ENCODE data around the gene MCC. TPM values are rescaled to one million over a fixed set of nuclear protein-coding genes. Genes with fewer than 3 reads are reported as not detected.
A peak's percentile ranks its signal among the peaks of the same experiment; 100 is the strongest.
"Not testable (repeated sequence)": the region's sequence is repeated elsewhere in the genome, so short reads cannot be mapped to it uniquely, and the experiment has no call there.

Gene MCC
- polyA plus RNA-seq, 4 donors, result 26.8 to 36.7 (median 33.1) TPM

GRCh38 chr5:113493446-113493845 is 5.2 kb upstream of the MCC start:
- no peak for DNase-seq (ENCODE audit: low read depth in 4 of 4, low spot score in 3 of 4)

GRCh38 chr5:113491022-113491421 is 2.8 kb upstream of the MCC start:
- no peak for DNase-seq (ENCODE audit: low read depth in 4 of 4, low spot score in 3 of 4)

- no peak for DNase-seq (ENCODE audit: low read depth in 4 of 4, low spot score in 3 of 4)
These were observed 2.1 kb upstream of the MCC start for GRCh38 chr5:113490317-113490716.

- no peak for DNase-seq (ENCODE audit: low read depth in 4 of 4, low spot score in 3 of 4)
These were observed 1.0 kb upstream of the MCC start for GRCh38 chr5:113489299-113489698.

- DNase-seq (ENCODE audit: low read depth in 4 of 4, low spot score in 3 of 4), result peak in 1 of 4 donors; percentile 5
These were observed 462 bp upstream of the MCC start for GRCh38 chr5:113488645-113489184.

- peak; percentile 5 to 25 (median 16) for DNase-seq (ENCODE audit: low read depth in 4 of 4, low spot score in 3 of 4)
These were observed 855 bp downstream of the MCC start for GRCh38 chr5:113487416-113487780.

- DNase-seq (ENCODE audit: low read depth in 4 of 4, low spot score in 3 of 4), result no peak
These were observed 8.0 kb downstream of the MCC start for GRCh38 chr5:113480243-113480642.

- no peak for DNase-seq (ENCODE audit: low read depth in 4 of 4, low spot score in 3 of 4)
These were observed 9.6 kb downstream of the MCC start for GRCh38 chr5:113478691-113479090.

- no peak for DNase-seq (ENCODE audit: low read depth in 4 of 4, low spot score in 3 of 4)
These were observed 14.0 kb downstream of the MCC start for GRCh38 chr5:113474100-113474728.

GRCh38 chr5:113463032-113463431 is 25.2 kb downstream of the MCC start:
- DNase-seq (ENCODE audit: low read depth in 4 of 4, low spot score in 3 of 4), result no peak

GRCh38 chr5:113457106-113457505 is 31.1 kb downstream of the MCC start:
- not testable (repeated sequence) for DNase-seq (ENCODE audit: low read depth in 4 of 4, low spot score in 3 of 4)

- no peak for DNase-seq (ENCODE audit: low read depth in 4 of 4, low spot score in 3 of 4)
These were observed 35.3 kb downstream of the MCC start for GRCh38 chr5:113452941-113453340.

- no peak for DNase-seq (ENCODE audit: low read depth in 4 of 4, low spot score in 3 of 4)
These were observed 36.5 kb downstream of the MCC start for GRCh38 chr5:113451797-113452196.

- DNase-seq (ENCODE audit: low read depth in 4 of 4, low spot score in 3 of 4), result no peak
These were observed 37.3 kb downstream of the MCC start for GRCh38 chr5:113450929-113451328.

GRCh38 chr5:113450462-113450861 is 37.8 kb downstream of the MCC start:
- no peak for DNase-seq (ENCODE audit: low read depth in 4 of 4, low spot score in 3 of 4)

GRCh38 chr5:113448252-113448651 is 40.0 kb downstream of the MCC start:
- DNase-seq (ENCODE audit: low read depth in 4 of 4, low spot score in 3 of 4), result no peak

- peak in 2 of 4 donors; percentile 36 to 42 for DNase-seq (ENCODE audit: low read depth in 4 of 4, low spot score in 3 of 4)
These were observed 40.7 kb downstream of the MCC start for GRCh38 chr5:113447498-113448050.

GRCh38 chr5:113446358-113446927 is 41.8 kb downstream of the MCC start:
- no peak for DNase-seq (ENCODE audit: low read depth in 4 of 4, low spot score in 3 of 4)

- no peak for DNase-seq (ENCODE audit: low read depth in 4 of 4, low spot score in 3 of 4)
These were observed 51.1 kb downstream of the MCC start for GRCh38 chr5:113437111-113437510.

- DNase-seq (ENCODE audit: low read depth in 4 of 4, low spot score in 3 of 4), result no peak
These were observed 52.7 kb downstream of the MCC start for GRCh38 chr5:113435575-113435974.

- DNase-seq (ENCODE audit: low read depth in 4 of 4, low spot score in 3 of 4), result no peak
These were observed 53.4 kb downstream of the MCC start, which contains the start of gene TSSK1B for GRCh38 chr5:113434889-113435288. TSSK1B (minus strand) TSS chr5:113434989; CDS start chr5:113434839, 150 bp downstream.

All from left renal pelvis (tissue), 4 donors.